Heart left ventricle (tissue), 16 donors: Measurements from ENCODE around the gene CAPRIN1. TPM values are rescaled to one million over a fixed set of nuclear protein-coding genes. Genes with fewer than 3 reads are reported as not detected.

Experiments used
- ATAC-seq, 4 donors: fragments of 200-7000 bp; cut with Tn5 transposase; one replicate each; pipeline ENCODE4 v1.9.1; 2020 to 2022; ENCODE audit warnings: moderate library complexity in 4 of 4, mild to moderate bottlenecking in 3 of 4, moderate number of reproducible peaks in 1 of 4
- DNase-seq, 5 donors: peaks; one replicate each; pipeline ENCODE4 v3.0.0-alpha.2; 2020
- H3K27ac ChIP-seq, 12 donors: fragments of 200-600 bp; sonication (generic) in 4 of 12; one replicate each; pipeline versions ENCODE4 v1.5.0 to v1.8.0; 2016 to 2022; ENCODE audit warnings: mild to moderate bottlenecking in 2 of 12
- H3K27me3 ChIP-seq, 9 donors: fragments of 200-600 bp; sonication (generic) in 2 of 9; one replicate each; pipeline versions ENCODE4 v1.5.1 to v1.8.0; 2016 to 2022; ENCODE audit warnings: mild to moderate bottlenecking in 3 of 9
- H3K36me3 ChIP-seq, 9 donors: fragments of 200-600 bp; sonication (generic) in 2 of 9; one replicate each; pipeline versions ENCODE4 v1.5.0 to v1.8.0; 2018 to 2022; ENCODE audit warnings: mild to moderate bottlenecking in 2 of 9
- H3K4me1 ChIP-seq, 12 donors: fragments of 200-600 bp; sonication (generic) in 4 of 12; one replicate each; pipeline versions ENCODE4 v1.5.0 to v1.8.0; 2016 to 2022; ENCODE audit warnings: mild to moderate bottlenecking in 3 of 12
- H3K4me3 ChIP-seq, 12 donors: fragments of 200-600 bp; sonication (generic) in 4 of 12; one replicate each; pipeline versions ENCODE4 v1.5.0 to v1.8.0; 2017 to 2022; ENCODE audit warnings: mild to moderate bottlenecking in 9 of 12, moderate library complexity in 4 of 12
- H3K9me3 ChIP-seq, 12 donors: fragments of 200-600 bp; sonication (generic) in 4 of 12; one replicate each; pipeline versions ENCODE4 v1.5.0 to v1.8.0; 2016 to 2022; ENCODE audit warnings: mild to moderate bottlenecking in 1 of 12
- CTCF ChIP-seq, 12 donors: fragments of 200-600 bp; sonication (generic) in 4 of 12; IDR thresholded peaks; one replicate each; pipeline versions ENCODE4 v1.5.0 to v1.8.0; 2018 to 2022; ENCODE audit warnings: antibody characterized with exemption in 12 of 12, mild to moderate bottlenecking in 5 of 12
- POLR2A ChIP-seq, 2 donors: fragments of 450-650 bp; IDR thresholded peaks; one replicate each; pipeline ENCODE4 v1.6.1; 2017; ENCODE audit warnings: antibody characterized with exemption in 2 of 2, mild to moderate bottlenecking in 2 of 2, moderate library complexity in 2 of 2
- WGBS, 4 donors: extraction: QIAGEN DNeasy Blood & Tissue Kit in 2 of 4; methylation state at CpG; one replicate each; pipeline versions ENCODE4 v1.1.5 to v1.1.7; 2013 to 2018; 5-methylcytosine and 5-hydroxymethylcytosine counted together
- intact Hi-C, 10 donors: fragments of 100-400 bp; cut with DNase I; formaldehyde crosslinking; loops; one replicate each; pipeline versions ENCODE4 v1.11.1 to v1.14.2; 2022
- polyA plus RNA-seq, 2 donors: library from polyadenylated mRNA; stranded (reverse); fragments of 200-250 nt; gene quantifications; one replicate each; pipeline ENCODE4 v1.2.3, GENCODE V29; 2013
- total RNA-seq, 9 donors: library from RNA; depleted of rRNA in 2 of 9; stranded (reverse); fragments of >200 nt in 2 of 9; fragmentation: NEBNext Ultra II Directional in 3 of 9; extraction: Animal tissue kit (Norgen Biotek cat#: 25700) in 3 of 9; gene quantifications; one replicate each; pipeline versions ENCODE4 v1.1.0 to v1.2.4, GENCODE V29; 2016 to 2023
- donor health status: ischemic (EF 13 %, LVEDD 7.1; RV severe dilation, severe dysfunction).
- donor health status: healthy with polysubstance abuse.
- donor health status: DM: no; HTN: yes; CAD: no.
- donor health status: DM: no; HTN: no; CAD: no.
- donor health status: ischemic (EF 25% LVEDD 6.9; RV normal size, moderate dysfunction).
- donor health status: ischemic (EF 25% LVEDD 5.7; RV mildly dilated, moderate dysfunction).
- donor health status: healthy.
- donor health status: DM: yes; HTN: yes; CAD: no.
- donor health status: ischemic (EF 35%, LVEDD 5.7; RV mildly dilated, moderate dysfunction).
- donor health status: nonischemic (EF 11% LVEDD 7.7; RV severe dilation, severe dysfunction).
- donor health status: DM: yes; HTN: yes; CAD: no.
- donor health status: PGD.
- donor health status: ischemic (EF 29% LVEDD 5.4; RV normal size, mild dysfunction).
- donor health status: nonischemic (EF 23%, LVEDD 6.1; RV moderate dilation, normal function).

CAPRIN1 gene
- total and polyA plus RNA-seq, 11 donors = 35.4 to 134 (median 107) TPM

DNA sequence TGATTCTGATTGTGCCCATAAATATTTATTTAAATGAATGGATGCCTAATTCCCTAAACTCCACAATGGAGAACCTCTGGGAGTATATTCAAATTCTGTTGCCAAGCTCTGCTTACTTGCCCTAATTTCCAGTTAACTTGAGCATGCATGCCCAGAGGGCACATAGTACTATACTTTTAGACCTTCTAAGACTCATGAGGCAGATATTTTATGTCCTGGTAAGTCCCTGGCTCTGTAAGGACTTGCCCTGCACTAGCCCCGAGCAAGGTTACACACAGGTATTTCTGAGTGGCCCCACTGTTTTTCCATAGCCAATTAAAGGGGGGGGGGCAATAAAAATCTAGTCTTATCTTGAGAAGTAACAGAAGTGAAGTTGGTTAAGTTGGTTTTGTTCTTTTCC is 21.1 kb upstream of the CAPRIN1 start:
- DNase-seq (no peak), ATAC-seq (no peak)
- 71 to 81% (median 78%) methylated on average over 1 of the region's 1 CpG for WGBS, 4 donors
- intact Hi-C loops = no loop called here
- no peak for TF ChIP-seq POLR2A (IDR thresholded peaks at IDR 0.05)
- no peak for TF ChIP-seq CTCF (IDR thresholded peaks at IDR 0.05)
- Histone ChIP-seq H3K4me3 (no peak overlapping the region), H3K36me3 (no peaks in the 10 kb centered on the region), H3K27me3 (no peaks in the 10 kb centered on the region), H3K4me1 (peaks cover 0 to 9% (median 0%) of the 10 kb centered on the region in 12 donors), H3K27ac (no peak overlapping the region), H3K9me3 (no peaks in the 10 kb centered on the region)

DNA sequence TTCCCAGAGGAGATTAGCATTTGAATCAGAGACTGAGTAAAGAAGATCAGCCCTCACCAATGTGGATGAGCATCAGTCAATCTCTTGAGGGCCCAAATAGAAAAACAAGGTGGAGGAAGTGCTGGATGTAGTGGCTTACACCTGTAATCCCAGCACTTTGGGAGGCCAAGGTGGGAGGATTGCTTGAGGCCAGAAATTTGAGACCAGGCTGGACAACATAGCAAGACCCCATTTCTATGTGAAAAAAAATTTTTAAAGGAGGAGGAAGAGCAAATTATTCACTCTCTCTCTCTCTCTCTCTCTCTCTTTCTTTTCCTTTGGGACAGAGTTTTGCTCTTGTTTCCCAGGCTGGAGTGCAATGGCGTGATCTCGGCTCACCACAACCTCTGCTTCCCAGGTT is 18.1 kb upstream of the CAPRIN1 start:
- H3K27me3 ChIP-seq = no peaks in the 10 kb centered on the region
- H3K4me3 ChIP-seq = no peak overlapping the region
- H3K27ac ChIP-seq = no peak overlapping the region
- ATAC-seq = no peak
- 90 to 99% (median 94%) methylated on average over 2 of the region's 2 CpGs for WGBS, 4 donors
- TF ChIP-seq CTCF (IDR thresholded peaks at IDR 0.05) (no peak), POLR2A (IDR thresholded peaks at IDR 0.05) (no peak)
- H3K4me1 ChIP-seq = peaks cover 0 to 3% (median 0%) of the 10 kb centered on the region in 12 donors
- H3K9me3 ChIP-seq = no peaks in the 10 kb centered on the region
- H3K36me3 ChIP-seq = no peaks in the 10 kb centered on the region
- DNase-seq = no peak
- intact Hi-C loops = no loop called here

- intact Hi-C loops = no loop called here
- H3K27me3 ChIP-seq = no peaks in the 10 kb centered on the region
These were observed 17.5 kb upstream of the CAPRIN1 start for GRCh38 chr11:34034053-34034452.

GRCh38 chr11:34036456-34036855 is 15.1 kb upstream of the CAPRIN1 start:
- intact Hi-C loops = no loop called here
- H3K4me1 ChIP-seq = no peaks in the 10 kb centered on the region
- no peaks in the 10 kb centered on the region for H3K36me3 ChIP-seq
- no peak overlapping the region for H3K4me3 ChIP-seq
- no peak for TF ChIP-seq CTCF (IDR thresholded peaks at IDR 0.05)
- TF ChIP-seq POLR2A (IDR thresholded peaks at IDR 0.05) = no peak
- DNase-seq = no peak
- no peaks in the 10 kb centered on the region for H3K27me3 ChIP-seq
- WGBS, 4 donors = 75 to 95% (median 87%) methylated on average over 1 of the region's 1 CpG
- no peak overlapping the region for H3K27ac ChIP-seq
- no peaks in the 10 kb centered on the region for H3K9me3 ChIP-seq
- ATAC-seq = no peak

More at GRCh38 chr11:34034053-34034452, 17.5 kb upstream of the CAPRIN1 start:
- 75 to 80% (median 78%) methylated on average over 6 of the region's 6 CpGs for WGBS, 4 donors
- TF ChIP-seq POLR2A (IDR thresholded peaks at IDR 0.05) (no peak), CTCF (IDR thresholded peaks at IDR 0.05) (no peak)
- no peak for DNase-seq
- Histone ChIP-seq H3K4me3 (no peak overlapping the region), H3K27ac (no peak overlapping the region), H3K4me1 (no peaks in the 10 kb centered on the region), H3K36me3 (no peaks in the 10 kb centered on the region), H3K9me3 (no peaks in the 10 kb centered on the region)
- no peak for ATAC-seq
